ENCODE results near the gene DICER1. TPM values are rescaled to one million over a fixed set of nuclear protein-coding genes. Genes with fewer than 3 reads are reported as not detected.

Gene DICER1
- polyA plus RNA-seq, 2 of the 4 experiments (the other 2 are of a cell fraction): 14.1 to 46.3 TPM

GRCh38 chr14:95098984-95099599, 58.2 kb downstream of the DICER1 start:
- TF ChIP-seq FOSL2 (IDR thresholded peaks at IDR 0.05): no peak
- TF ChIP-seq FOSL2 (CRISPR knock-in tag; IDR thresholded peaks at IDR 0.05): no peak
- TF ChIP-seq NPAS2 (CRISPR knock-in tag; IDR thresholded peaks at IDR 0.05; ENCODE audit: borderline replicate concordance): no peak
- peak; percentile 80 for TF ChIP-seq CTCF (IDR thresholded peaks at IDR 0.05)
- TF ChIP-seq EHF (CRISPR knock-in tag; IDR thresholded peaks at IDR 0.05): no peak
- TF ChIP-seq RARB (CRISPR knock-in tag; IDR thresholded peaks at IDR 0.05): no peak
- TF ChIP-seq RNF2 (IDR thresholded peaks at IDR 0.05; ENCODE audit: borderline replicate concordance, low read depth): no peak
- TF ChIP-seq CBX8 (IDR thresholded peaks at IDR 0.05): no peak
- peak; percentile 89 for TF ChIP-seq SMC3 (IDR thresholded peaks at IDR 0.05)
- TF ChIP-seq ESRRA (IDR thresholded peaks at IDR 0.05; ENCODE audit: borderline replicate concordance, low read length): no peak
- no peak for TF ChIP-seq RCOR1 (IDR thresholded peaks at IDR 0.05; ENCODE audit: low read depth, low read length)
- no peak for TF ChIP-seq POLR2A (IDR thresholded peaks at IDR 0.05; ENCODE audit: low read length)
- peak; percentile 68 to 73 for TF ChIP-seq RAD21 (conservative IDR thresholded peaks at IDR 0.05 in 1 of 2, IDR thresholded peaks at IDR 0.05 in 1 of 2)
- H3K4me1 ChIP-seq: peaks cover 8% of the 10 kb centered on the region; the same call in 1 of the 3 replicates
- DNase-seq (ENCODE audit: low read depth in 1 of 2, low spot score in 1 of 2) (peak; percentile 39 to 82), FAIRE-seq (peak; percentile 95), ATAC-seq (peak; percentile 93 to 96)
- no peaks in the 10 kb centered on the region for H3K9me3 ChIP-seq
- no peak overlapping the region for H3K4me3 ChIP-seq
- no peak overlapping the region for H3K4me2 ChIP-seq
- H3K27ac ChIP-seq: no peak overlapping the region
- ChIA-PET POLR2A (no interaction called here), CTCF (interaction anchor here (0.7 to 3.1 kb wide), 6 partner anchors 19 to 550 kb away, joined by 3 to 18 read pairs (median 3); no protein-coding TSS in a partner anchor)
- WGBS (ENCODE audit: missing lambda C conversion rate): 16% methylated on average over 3 of the region's 3 CpGs

GRCh38 chr14:95097385-95097784, 59.9 kb downstream of the DICER1 start:
- no peak for TF ChIP-seq ATOH8 (CRISPR knock-in tag; IDR thresholded peaks at IDR 0.05; ENCODE audit: low read depth)
- TF ChIP-seq FOXS1 (CRISPR knock-in tag; IDR thresholded peaks at IDR 0.05): no peak
- TF ChIP-seq MAFK (IDR thresholded peaks at IDR 0.05; ENCODE audit: partially characterized antibody): no peak
- TF ChIP-seq E2F6 (IDR thresholded peaks at IDR 0.05; ENCODE audit: borderline replicate concordance, low read depth): no peak
- TF ChIP-seq FOSL2 (IDR thresholded peaks at IDR 0.05): no peak
- no peak for TF ChIP-seq FOSL2 (CRISPR knock-in tag; IDR thresholded peaks at IDR 0.05)
- no peak for TF ChIP-seq REST (IDR thresholded peaks at IDR 0.05)
- FAIRE-seq (no peak), DNase-seq (ENCODE audit: low read depth in 1 of 2, low spot score in 1 of 2) (no peak), ATAC-seq (no peak)
- POLR2A ChIA-PET: no interaction called here
- CTCF ChIA-PET: interaction anchor here (1.1 to 1.6 kb wide), 3 partner anchors 335 to 407 kb away, joined by 3 to 7 read pairs (median 4); no protein-coding TSS in a partner anchor
- no peak overlapping the region for H3K4me2 ChIP-seq
- no peak overlapping the region for H3K4me3 ChIP-seq
- 86% methylated on average over 2 of the region's 2 CpGs for WGBS (ENCODE audit: missing lambda C conversion rate)
- H3K4me1 ChIP-seq: peaks cover 8% of the 10 kb centered on the region; the same call in 1 of the 3 replicates
- H3K27ac ChIP-seq: no peak overlapping the region
- no peaks in the 10 kb centered on the region for H3K9me3 ChIP-seq

All from A549 (cell line).